NCI-H748 (cell line): ENCODE data around the gene NMNAT3.

Source experiments
- DNase-seq: peaks from one replicate; lab custom pipeline; 2025; ENCODE audit not compliant: unreplicated experiment; lab: John Stamatoyannopoulos, UW

NMNAT3 gene

DNA sequence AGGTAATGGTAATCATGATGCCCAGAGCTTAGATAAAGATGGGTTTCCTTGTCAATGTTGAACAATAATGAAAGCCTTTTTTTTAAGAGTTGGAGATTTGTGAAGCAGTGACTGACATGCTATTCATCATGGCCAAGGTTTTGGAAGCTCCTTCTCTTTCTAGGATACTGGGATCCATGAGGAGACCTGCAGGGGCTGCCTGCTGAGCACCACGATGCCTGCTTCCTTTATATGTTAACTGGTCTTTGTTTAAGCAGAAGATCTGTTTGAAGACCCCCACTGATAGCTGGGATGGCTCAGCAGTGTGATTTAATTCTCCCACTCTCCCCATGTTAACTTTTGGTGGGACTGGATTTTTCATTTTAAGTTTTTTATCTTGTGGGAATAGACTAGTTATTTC, 154.1 kb downstream of the NMNAT3 start:
- no peak for DNase-seq

DNA sequence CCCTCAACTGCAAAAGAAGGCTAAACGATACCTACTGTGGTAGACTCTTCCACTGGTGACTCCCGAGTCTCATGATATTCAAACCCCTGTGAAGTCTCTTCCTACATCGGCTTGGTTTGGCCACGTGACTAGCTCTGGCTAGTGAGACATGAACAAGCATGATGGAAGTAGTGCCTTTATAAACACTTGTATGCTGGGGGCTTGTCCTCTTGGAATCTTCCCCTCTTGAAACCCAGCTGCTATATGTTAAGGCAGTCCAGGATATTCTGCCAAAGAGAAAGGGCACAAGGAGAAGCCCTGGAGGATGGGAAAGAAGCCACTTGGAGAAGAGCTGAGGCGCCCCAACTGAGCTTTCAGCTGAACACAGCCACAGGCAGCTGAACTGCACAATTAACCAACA, 154.6 kb downstream of the NMNAT3 start:
- no peak for DNase-seq

DNA sequence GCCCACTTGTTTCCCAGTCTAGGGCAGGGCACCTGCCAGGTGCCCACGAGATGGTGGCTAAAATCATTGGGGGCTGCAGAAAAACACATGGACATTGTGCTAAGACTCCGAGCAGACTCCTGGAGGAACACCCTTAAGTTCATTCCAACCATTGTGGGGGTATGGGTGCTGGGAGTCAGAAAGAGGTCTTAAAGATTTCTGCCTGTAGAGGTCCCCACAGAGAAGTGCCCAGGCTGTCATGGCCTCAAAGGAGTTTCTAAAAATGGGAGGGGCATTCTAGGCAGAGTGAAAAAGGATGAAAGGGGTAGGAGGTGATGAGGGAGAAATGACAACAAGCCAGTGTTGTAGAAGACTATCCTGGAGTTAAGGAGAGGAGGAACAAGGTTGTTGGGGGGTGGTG, 155.4 kb downstream of the NMNAT3 start:
- no peak for DNase-seq

DNA sequence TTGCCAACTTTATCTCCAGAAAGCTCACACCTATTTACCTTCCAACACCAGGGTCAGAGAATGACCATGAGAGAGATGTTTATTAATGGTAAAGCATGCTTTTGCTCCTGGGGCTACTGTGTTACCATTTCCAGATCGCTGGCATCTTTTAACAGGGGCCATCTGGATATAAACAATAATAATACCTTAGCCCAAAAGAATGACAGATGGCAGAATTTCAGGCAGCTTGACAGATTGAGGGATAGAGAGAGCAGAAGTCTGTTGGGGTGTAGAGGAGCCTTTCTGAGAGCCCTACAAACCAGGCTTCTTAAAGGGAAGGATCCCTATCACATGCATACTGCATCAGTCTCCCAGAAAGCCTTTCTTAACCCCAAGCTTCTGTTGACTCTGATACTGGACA, 156.0 kb downstream of the NMNAT3 start:
- no peak for DNase-seq

DNA sequence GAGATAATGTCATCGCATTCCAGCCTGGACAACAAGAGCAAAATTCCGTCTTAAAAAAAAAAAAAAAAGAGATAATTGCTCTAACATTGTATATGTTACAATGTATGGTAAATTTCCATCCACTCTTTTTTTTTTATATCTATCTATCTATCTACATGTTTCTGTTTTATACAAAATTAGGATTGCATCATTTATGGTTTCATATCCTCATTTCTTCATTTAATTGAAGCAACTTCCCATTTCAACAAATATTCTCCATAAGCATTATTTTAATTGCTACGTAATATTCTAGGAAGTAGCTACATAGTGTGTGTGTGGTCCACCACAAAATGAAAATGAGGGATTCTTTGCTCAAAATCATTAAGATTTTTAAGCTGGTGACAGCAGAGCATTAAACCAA, 156.6 kb downstream of the NMNAT3 start:
- no peak for DNase-seq

DNA sequence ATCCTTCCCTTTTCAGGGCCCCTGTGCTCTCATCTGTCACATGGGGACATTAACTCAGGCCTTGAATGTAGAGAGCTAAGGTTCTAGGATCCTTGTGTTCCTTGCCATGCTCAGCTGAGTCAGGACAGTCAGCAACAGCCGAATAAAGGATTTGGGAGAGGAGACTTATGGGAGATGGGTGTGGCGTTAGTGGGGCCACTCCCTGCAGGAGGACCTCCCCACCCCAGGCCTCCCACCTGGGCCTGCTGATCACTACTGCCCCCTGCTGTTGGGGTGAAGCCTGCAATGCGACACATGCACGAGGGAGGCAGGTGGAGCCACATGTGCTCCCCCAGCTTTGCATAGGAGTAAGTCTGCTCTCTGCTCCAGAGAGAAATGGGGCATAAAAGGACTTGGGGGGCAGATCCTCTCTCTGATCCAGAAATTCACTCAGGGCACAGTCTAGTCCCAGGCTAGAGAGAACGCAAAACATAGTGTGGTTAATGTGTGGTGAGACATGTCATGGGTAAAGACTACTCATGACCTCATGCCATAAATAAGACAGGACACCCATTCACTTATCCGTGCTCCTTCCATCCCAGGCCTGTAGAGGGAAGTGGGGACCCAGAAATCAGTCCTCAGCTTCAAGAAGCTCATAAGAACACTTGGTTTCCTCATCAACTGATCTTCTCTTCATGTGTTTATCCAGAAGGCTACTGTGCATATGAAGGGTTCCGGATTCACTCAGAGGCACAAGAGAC, 157.6 kb downstream of the NMNAT3 start:
- no peak for DNase-seq

DNA sequence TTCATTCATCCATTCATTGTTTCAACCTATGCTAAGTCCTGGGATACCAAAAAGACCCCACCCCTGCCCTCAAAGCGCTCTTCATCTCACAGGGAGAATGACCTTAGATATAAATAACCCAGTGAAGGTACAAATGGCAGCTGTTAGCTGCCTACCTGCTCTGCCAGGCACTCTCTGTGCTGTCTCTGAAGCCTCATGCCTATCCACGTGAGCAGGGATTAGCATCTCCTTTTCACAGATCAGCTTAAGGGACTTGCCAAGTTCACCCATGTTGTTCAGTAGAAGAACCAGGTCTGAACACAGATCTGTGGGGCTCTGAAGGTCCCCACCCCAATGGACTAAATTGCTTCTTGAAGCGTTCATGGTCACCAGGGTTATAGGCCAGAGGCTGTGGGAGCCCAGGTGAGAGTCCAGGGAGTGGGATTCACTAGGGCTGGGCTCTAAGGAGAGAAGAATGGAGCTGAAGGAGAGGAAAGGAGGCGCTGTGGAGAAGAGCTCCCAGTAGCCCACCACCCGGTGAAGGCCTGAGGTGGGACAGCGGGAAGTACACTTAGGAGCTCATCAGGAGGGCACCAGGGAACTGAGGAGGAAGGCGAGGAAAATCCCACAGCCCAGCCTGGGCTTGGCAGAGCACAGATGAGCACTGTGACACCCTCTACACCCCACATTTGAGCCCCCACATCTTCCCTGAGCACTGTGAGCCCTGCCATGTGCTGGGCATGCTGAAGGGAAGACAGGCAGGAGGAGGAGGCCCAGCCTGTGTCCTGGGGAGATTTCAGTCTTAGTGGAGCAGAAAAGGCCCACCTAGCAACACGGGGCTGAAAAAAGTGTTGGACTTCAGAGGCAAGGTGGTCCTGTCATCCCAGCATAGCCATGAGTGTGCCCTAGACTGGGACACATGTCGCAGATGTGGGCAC, 158.6 kb downstream of the NMNAT3 start:
- no peak for DNase-seq

DNA sequence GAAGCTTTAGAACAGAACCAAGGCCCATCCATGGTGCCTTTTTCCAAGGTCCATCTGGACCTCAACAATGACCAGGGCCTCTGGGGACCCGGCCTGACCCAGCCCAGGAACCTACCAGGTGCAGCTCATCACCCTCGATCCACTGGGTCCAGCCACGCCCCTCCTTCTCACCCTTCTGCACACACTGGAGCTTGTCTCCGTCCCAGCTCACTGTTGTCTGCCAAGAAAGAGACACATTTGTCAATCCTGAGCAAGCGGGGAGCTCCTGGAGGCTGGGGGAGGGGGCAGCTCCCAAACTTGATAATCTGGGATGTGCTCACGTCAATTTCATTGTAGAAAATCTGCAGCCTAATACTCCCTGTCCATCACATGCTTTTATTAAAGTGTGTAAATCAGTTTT, 159.5 kb downstream of the NMNAT3 start:
- DNase-seq, result no peak

DNA sequence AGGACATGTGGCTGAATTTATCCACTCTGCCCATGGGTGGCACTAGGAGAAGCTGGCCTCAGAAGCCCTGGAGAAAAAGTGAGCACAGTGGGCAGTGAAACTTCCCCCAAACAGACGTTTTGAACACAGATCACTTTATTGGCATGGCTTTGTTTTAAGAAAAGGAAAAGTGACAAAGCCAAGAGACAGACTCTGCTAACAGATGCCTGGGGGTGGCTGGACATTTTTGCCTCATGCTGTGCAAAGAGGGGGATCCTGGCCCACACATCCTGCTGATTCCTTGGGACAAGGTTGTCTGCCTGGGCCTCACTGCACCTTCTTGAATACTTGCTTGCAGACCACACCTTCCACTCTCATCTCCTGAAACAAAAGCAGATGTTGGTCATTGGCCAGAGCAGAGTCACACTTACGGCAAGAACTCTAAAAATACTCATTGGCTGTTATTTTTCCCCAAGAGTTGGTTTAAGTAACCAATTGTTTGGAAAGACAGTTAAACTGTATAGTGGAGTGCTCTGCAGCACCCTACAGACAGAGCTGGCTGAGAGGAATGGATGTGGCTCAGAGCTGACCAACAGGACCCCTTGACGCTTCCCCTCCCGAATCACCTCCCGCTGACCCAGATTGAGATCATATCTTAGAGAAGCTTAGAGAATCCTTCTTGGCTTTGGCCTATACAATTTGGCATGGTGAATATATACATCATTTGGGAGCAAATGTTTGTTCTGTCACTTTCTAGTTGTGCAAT, 160.3 kb downstream of the NMNAT3 start:
- DNase-seq, result no peak

DNA sequence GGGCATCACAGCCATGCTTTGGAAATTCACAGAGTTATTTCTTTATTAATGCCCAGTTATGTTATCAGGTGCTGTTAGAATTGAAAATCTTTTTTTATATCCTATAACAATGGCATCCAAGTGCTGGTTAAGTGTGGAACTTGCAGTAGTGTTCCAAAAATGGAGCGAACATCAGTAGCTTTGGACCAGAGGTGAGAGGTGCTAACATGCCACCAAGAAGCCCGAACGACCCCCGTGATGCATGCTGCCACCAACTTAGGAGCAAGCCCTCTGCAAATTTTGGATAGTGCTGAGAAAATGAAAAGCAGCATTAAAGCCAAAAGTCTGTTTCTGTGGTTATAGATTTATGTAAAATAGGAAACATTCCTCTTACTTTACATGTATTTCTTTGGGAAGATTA, 163.0 kb downstream of the NMNAT3 start:
- DNase-seq, result no peak
